HCT116 (cell line): Measurements from ENCODE around the gene ATAD1. TPM values are rescaled to one million over a fixed set of nuclear protein-coding genes. Genes with fewer than 3 reads are reported as not detected.
"Not testable (repeated sequence)": the region's sequence is repeated elsewhere in the genome, so short reads cannot be mapped to it uniquely, and the experiment has no call there.

Experiments
- ATAC-seq: fragments of 200-7000 bp; cut with Tn5 transposase; 2 replicates; pipeline ENCODE4 v1.9.1; 2020; ENCODE audit warnings: mild to moderate bottlenecking, moderate library complexity
- BruUV-seq: library from RNA; stranded (reverse); fragments of 400-500 nt; replicated peaks from 2 replicates; lab custom pipeline; 2021; lab: Mats Ljungman, UMichigan
- CTCF ChIA-PET: fragments of 300-600 bp; sonication (Branson Sonifier 250); formaldehyde crosslinking; loops from one replicate; lab custom pipeline; 2021; ENCODE audit warnings: antibody characterized with exemption; lab: Charles Lee
- POLR2A ChIA-PET: fragments of 300-600, 350-600 bp; sonication (Branson Sonifier 250); formaldehyde crosslinking; loops from one replicate; lab custom pipeline; 2021; ENCODE audit warnings: antibody characterized with exemption; lab: Charles Lee
- RAD21 ChIA-PET, 2 experiments: fragments of 300-600 bp; sonication (Branson Sonifier 250); formaldehyde crosslinking; loops; one replicate each; lab custom pipeline; 2023; ENCODE audit warnings: low total read pairs in 2 of 2; ENCODE audit not compliant: uncharacterized antibody in 2 of 2, unreplicated experiment in 2 of 2, low non-redundant PET in 1 of 2; lab: Charles Lee
- DNase-seq: peaks from one replicate; pipeline ENCODE4 v3.0.0-alpha.2; 2010; ENCODE audit warnings: low read depth, low spot score
- H2AFZ ChIP-seq: fragments of 200-600 bp; shearing (Covaris generic), sonication (generic); 2 replicates; pipeline ENCODE4 v1.6.1; 2017; ENCODE audit warnings: low read depth, mixed run types, mixed read lengths, antibody characterized with exemption, low read length; ENCODE audit not compliant: poor library complexity, severe bottlenecking
- H3K27ac ChIP-seq: 2 replicates; pipeline ENCODE4 v1.5.1; 2012; ENCODE audit warnings: low read depth, low read length
- H3K27me3 ChIP-seq: fragments of 200-600 bp; sonication (generic); 2 replicates; pipeline ENCODE4 v1.6.1; 2016; ENCODE audit warnings: mixed run types, low read length, mixed read lengths; ENCODE audit not compliant: insufficient read depth
- H3K36me3 ChIP-seq, 2 experiments: fragments of 200-500 bp in 1 of 2; fragments of 200-600 bp in 1 of 2; sonication (Bioruptor generic) in 1 of 2; sonication (generic) in 1 of 2; 2 replicates each; pipeline versions ENCODE4 v1.5.1 to v1.6.1; 2014 to 2016; ENCODE audit warnings: low read length in 2 of 2, inconsistent platforms in 1 of 2, mixed read lengths in 1 of 2, mixed run types in 1 of 2; ENCODE audit not compliant: insufficient read depth in 2 of 2, control insufficient read depth in 1 of 2
- H3K4me1 ChIP-seq, 2 experiments: fragments of 200-600 bp in 1 of 2; sonication (generic) in 1 of 2; 2 replicates each; pipeline versions ENCODE4 v1.5.1 to v1.6.1; 2012 to 2017; ENCODE audit warnings: low read length in 2 of 2, inconsistent platforms in 1 of 2, mild to moderate bottlenecking in 1 of 2, mixed read lengths in 1 of 2, mixed run types in 1 of 2, moderate library complexity in 1 of 2; ENCODE audit not compliant: insufficient read depth in 2 of 2, control insufficient read depth in 1 of 2
- H3K4me2 ChIP-seq: fragments of 200-600 bp; sonication (generic); 2 replicates; pipeline ENCODE4 v1.6.1; 2017; ENCODE audit warnings: mixed run types, low read length, mixed read lengths
- H3K4me3 ChIP-seq, 2 experiments: fragments of 200-600 bp in 1 of 2; sonication (generic) in 1 of 2; replicated peaks in 1 of 2; 2 replicates each; pipeline ENCODE4 v1.5.1; 2011 to 2016; ENCODE audit warnings: low read length in 2 of 2, control low read depth in 1 of 2, low read depth in 1 of 2, mild to moderate bottlenecking in 1 of 2, mixed read lengths in 1 of 2, mixed run types in 1 of 2
- H3K79me2 ChIP-seq: fragments of 200-600 bp; sonication (generic); 2 replicates; pipeline ENCODE4 v1.6.1; 2017; ENCODE audit warnings: mild to moderate bottlenecking, mixed run types, low read length, moderate library complexity, mixed read lengths; ENCODE audit not compliant: insufficient read depth
- H3K9ac ChIP-seq: fragments of 200-600 bp; sonication (generic); 2 replicates; pipeline ENCODE4 v1.6.1; 2016; ENCODE audit warnings: low read length, mixed read lengths
- H3K9me2 ChIP-seq: fragments of 200-600 bp; sonication (generic), shearing (Covaris generic); 2 replicates; pipeline ENCODE4 v1.6.1; 2017; ENCODE audit warnings: mixed run types, mild to moderate bottlenecking, moderate library complexity; ENCODE audit not compliant: insufficient read depth
- H3K9me3 ChIP-seq, 2 experiments: fragments of 200-500 bp in 1 of 2; fragments of 200-600 bp in 1 of 2; sonication (Bioruptor generic) in 1 of 2; sonication (generic) in 1 of 2; 2 replicates each; pipeline ENCODE4 v1.6.1; 2014 to 2017; ENCODE audit warnings: low read length in 2 of 2, mixed read lengths in 2 of 2, inconsistent platforms in 1 of 2, low read depth in 1 of 2, mild to moderate bottlenecking in 1 of 2, mixed run types in 1 of 2, moderate library complexity in 1 of 2; ENCODE audit not compliant: control insufficient read depth in 1 of 2, insufficient read depth in 1 of 2
- H4K20me1 ChIP-seq: fragments of 200-600 bp; sonication (generic), shearing (Covaris generic); 2 replicates; pipeline ENCODE4 v1.6.1; 2017; ENCODE audit warnings: mixed run types, mild to moderate bottlenecking, moderate library complexity; ENCODE audit not compliant: insufficient read depth
- CEBPB ChIP-seq: IDR thresholded peaks from 2 replicates; pipeline ENCODE4 v1.6.1; 2012; ENCODE audit warnings: low read depth
- ZBTB33 ChIP-seq: IDR thresholded peaks from 2 replicates; pipeline ENCODE4 v1.6.1; 2011; ENCODE audit warnings: mild to moderate bottlenecking, low read length, moderate library complexity; ENCODE audit not compliant: insufficient replicate concordance; ENCODE audit errors: extremely low read depth
- intact Hi-C: fragments of 100-400 bp; cut with micrococcal nuclease; formaldehyde crosslinking; loops from 2 replicates; pipeline ENCODE4 v1.10.0; 2022
- total RNA-seq: library from RNA; stranded (reverse); gene quantifications from one replicate; pipeline ENCODE4 v1.2.1, GENCODE V29; 2021; ENCODE audit not compliant: unreplicated experiment

The ATAD1 gene
- total RNA-seq, 1 experiment from 2014 or later = 66.4 TPM

GRCh38 chr10:87742992-87743610 lies 74.9 kb downstream of the ATAD1 start:
- ATAC-seq, POLR2A ChIA-PET, H2AFZ ChIP-seq, H4K20me1 ChIP-seq, H3K9me3 ChIP-seq, H3K36me3 ChIP-seq, H3K79me2 ChIP-seq, H3K4me1 ChIP-seq, H3K9ac ChIP-seq, H3K4me2 ChIP-seq, H3K27ac ChIP-seq, BruUV-seq, intact Hi-C loops, RAD21 ChIA-PET, H3K9me2 ChIP-seq, H3K4me3 ChIP-seq, H3K27me3 ChIP-seq, DNase-seq: not testable (repeated sequence)
- TF ChIP-seq CEBPB = peak; percentile 28; the same call in 1 of the 2 replicates
- CTCF ChIA-PET = interaction anchor here (1.9 kb wide), 1 partner anchor 9 kb away, joined by 7 read pairs; no protein-coding TSS in a partner anchor

DNA sequence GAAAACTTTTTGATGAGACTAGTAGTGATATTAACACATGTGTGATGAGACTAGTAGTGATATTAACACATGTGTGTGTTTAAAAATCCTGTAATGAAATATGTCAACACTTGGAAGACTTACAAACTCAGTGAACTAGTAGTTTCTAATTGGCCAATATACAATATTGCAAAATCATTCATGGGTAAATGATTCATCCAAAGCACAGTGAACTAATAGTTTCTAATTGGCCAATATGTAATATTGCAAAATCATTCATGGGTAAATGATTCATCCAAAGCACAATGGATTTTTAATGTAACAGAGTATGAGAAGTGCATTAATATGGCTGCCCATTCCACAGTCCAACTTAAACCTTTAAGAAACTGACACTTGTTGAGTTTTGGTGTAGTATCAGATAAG lies 77.8 kb downstream of the ATAD1 start:
- POLR2A ChIA-PET = no interaction called here
- Histone ChIP-seq H4K20me1 (no peaks in the 10 kb centered on the region), H3K36me3 (no peaks in the 10 kb centered on the region), H3K4me3 (no peak overlapping the region), H3K9me2 (no peaks in the 10 kb centered on the region), H2AFZ (no peak overlapping the region), H3K79me2 (no peaks in the 10 kb centered on the region), H3K9me3 (no peaks in the 10 kb centered on the region), H3K27me3 (no peaks in the 10 kb centered on the region), H3K4me2 (no peak overlapping the region), H3K27ac (no peak overlapping the region), H3K4me1 (no peaks in the 10 kb centered on the region), H3K9ac (no peak overlapping the region)
- no peak for DNase-seq
- TF ChIP-seq ZBTB33 (no peak), CEBPB (peak; percentile 64)
- ATAC-seq = no peak
- no TSS peak for BruUV-seq
- RAD21 ChIA-PET = no interaction called here
- CTCF ChIA-PET = no interaction called here
- intact Hi-C loops = no loop called here
